Panc1 (cell line): ENCODE results near the gene APCDD1.

Source experiments
- CTCF ChIP-seq: fragments of 450-650 bp; IDR thresholded peaks from 2 replicates; pipeline ENCODE4 v1.5.1; 2017; ENCODE audit warnings: mild to moderate bottlenecking
- POLR2AphosphoS5 ChIP-seq: IDR thresholded peaks from 2 replicates; pipeline ENCODE4 v1.6.1; 2012; ENCODE audit warnings: mild to moderate bottlenecking, low read depth, low read length, moderate library complexity
- SIN3A ChIP-seq: IDR thresholded peaks from 2 replicates; pipeline ENCODE4 v1.6.1; 2012; ENCODE audit warnings: low read depth, mild to moderate bottlenecking, low read length, moderate library complexity, borderline replicate concordance; ENCODE audit not compliant: insufficient read depth

- TF ChIP-seq CTCF = no peak
- TF ChIP-seq SIN3A = no peak
- no peak for TF ChIP-seq POLR2AphosphoS5
Measured at GRCh38 chr18:10443001-10443400, 11.4 kb upstream of the APCDD1 start.
